ENCODE measurements around the gene COL7A1.

- TF ChIP-seq SP1 (IDR thresholded peaks at IDR 0.05) (no peak), HDGF (IDR thresholded peaks at IDR 0.05; ENCODE audit: borderline replicate concordance) (no peak), BHLHE40 (IDR thresholded peaks at IDR 0.05; ENCODE audit: borderline replicate concordance) (no peak), ZNF384 (IDR thresholded peaks at IDR 0.05) (no peak)
Measured at GRCh38 chr3:48528048-48528447, 67.1 kb downstream of the COL7A1 start.
